ENCODE measurements around the gene PRKAG1.

PRKAG1 gene

GRCh38 chr12:48968467-48968866, 50.1 kb downstream of the PRKAG1 start:
- H3K27ac ChIP-seq, result no peak overlapping the region
- no peak for TF ChIP-seq ZFX (IDR thresholded peaks at IDR 0.05; ENCODE audit: borderline replicate concordance)
- TF ChIP-seq, protein P1, sequence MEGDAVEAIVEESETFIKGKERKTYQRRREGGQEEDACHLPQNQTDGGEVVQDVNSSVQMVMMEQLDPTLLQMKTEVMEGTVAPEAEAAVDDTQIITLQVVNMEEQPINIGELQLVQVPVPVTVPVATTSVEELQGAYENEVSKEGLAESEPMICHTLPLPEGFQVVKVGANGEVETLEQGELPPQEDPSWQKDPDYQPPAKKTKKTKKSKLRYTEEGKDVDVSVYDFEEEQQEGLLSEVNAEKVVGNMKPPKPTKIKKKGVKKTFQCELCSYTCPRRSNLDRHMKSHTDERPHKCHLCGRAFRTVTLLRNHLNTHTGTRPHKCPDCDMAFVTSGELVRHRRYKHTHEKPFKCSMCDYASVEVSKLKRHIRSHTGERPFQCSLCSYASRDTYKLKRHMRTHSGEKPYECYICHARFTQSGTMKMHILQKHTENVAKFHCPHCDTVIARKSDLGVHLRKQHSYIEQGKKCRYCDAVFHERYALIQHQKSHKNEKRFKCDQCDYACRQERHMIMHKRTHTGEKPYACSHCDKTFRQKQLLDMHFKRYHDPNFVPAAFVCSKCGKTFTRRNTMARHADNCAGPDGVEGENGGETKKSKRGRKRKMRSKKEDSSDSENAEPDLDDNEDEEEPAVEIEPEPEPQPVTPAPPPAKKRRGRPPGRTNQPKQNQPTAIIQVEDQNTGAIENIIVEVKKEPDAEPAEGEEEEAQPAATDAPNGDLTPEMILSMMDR (IDR thresholded peaks at IDR 0.05), result no peak

DNA sequence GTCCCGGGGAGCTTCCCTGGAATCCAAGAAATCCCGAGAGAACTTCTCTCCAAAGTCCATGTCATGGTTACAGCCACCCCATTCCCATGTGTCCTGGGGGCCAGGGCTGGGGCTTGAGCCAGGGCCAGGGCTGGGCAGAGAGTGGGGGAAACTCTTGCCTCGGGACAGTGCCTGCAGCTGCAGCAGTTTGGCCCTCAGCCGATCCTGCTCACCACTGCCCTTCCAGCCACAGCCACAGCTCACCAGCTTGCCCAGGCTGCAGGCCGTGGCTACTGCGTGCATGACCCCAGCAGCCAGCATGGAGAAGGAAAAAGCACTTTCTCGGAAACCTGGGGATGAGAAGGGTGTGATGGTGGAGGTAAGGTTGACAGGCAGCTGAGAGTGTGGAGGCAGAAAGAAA, 50.6 kb downstream of the PRKAG1 start:
- TF ChIP-seq, protein P1 (IDR thresholded peaks at IDR 0.05), result no peak
- TF ChIP-seq ZFX (IDR thresholded peaks at IDR 0.05; ENCODE audit: borderline replicate concordance), result no peak
- H3K27ac ChIP-seq, result no peak overlapping the region

GRCh38 chr12:48966177-48966895, 52.2 kb downstream of the PRKAG1 start:
- TF ChIP-seq, protein P1 (IDR thresholded peaks at IDR 0.05), result no peak
- TF ChIP-seq ZFX (IDR thresholded peaks at IDR 0.05; ENCODE audit: borderline replicate concordance), result no peak
- no peak overlapping the region for H3K27ac ChIP-seq

- H3K27ac ChIP-seq, result no peak overlapping the region
- TF ChIP-seq, protein P1 (IDR thresholded peaks at IDR 0.05), result no peak
- no peak for TF ChIP-seq ZFX (IDR thresholded peaks at IDR 0.05; ENCODE audit: borderline replicate concordance)
Observed at GRCh38 chr12:48965298-48965838, 53.2 kb downstream of the PRKAG1 start.

DNA sequence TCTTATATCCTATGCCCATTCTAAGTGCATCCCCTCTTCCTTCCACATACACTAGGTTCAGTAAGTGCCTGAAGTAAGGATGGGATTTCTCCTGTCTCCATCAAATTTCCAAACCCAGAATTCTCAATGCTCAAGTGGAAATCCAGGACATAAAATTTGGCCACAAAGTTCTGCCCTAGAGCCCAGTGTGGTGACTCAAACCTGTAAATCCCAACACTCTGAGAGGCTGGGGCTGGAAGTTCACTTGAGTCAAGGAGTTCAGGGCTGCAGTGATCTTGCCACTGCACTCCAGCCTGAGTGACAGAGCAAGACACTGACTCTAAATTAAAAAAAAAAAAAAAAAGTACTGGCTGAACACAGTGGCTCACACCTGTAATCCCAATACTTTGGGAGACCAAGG, 56.8 kb downstream of the PRKAG1 start:
- no peak for TF ChIP-seq ZFX (IDR thresholded peaks at IDR 0.05; ENCODE audit: borderline replicate concordance)
- H3K27ac ChIP-seq, result no peak overlapping the region

DNA sequence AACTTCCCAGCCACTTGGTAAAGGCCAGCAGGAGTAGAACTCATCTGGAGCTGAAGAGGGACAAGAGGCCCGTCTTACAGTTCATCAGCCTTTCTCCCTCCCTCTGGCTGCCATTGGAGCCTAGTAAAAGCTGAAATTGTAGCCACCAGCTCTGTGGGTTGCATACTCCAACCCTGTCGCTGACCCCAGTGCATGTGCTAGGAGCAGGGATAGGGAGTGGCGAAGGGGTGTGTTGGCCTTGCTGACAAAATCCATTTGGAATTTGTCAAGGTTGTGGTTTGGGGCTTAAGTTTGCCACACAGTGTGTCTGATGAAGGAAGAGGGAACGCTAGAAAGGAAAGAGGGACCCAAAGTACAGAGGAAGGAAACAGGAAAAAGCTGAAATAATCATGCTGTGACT, 57.2 kb downstream of the PRKAG1 start:
- TF ChIP-seq, protein P1 (IDR thresholded peaks at IDR 0.05), result no peak
- TF ChIP-seq ZFX (IDR thresholded peaks at IDR 0.05; ENCODE audit: borderline replicate concordance), result no peak
- H3K27ac ChIP-seq, result no peak overlapping the region

GRCh38 chr12:48960834-48961233, 57.7 kb downstream of the PRKAG1 start:
- no peak overlapping the region for H3K27ac ChIP-seq
- no peak for TF ChIP-seq ZFX (IDR thresholded peaks at IDR 0.05; ENCODE audit: borderline replicate concordance)
- TF ChIP-seq, protein P1 (IDR thresholded peaks at IDR 0.05), result no peak
